ENCODE results near the gene MIDN. TPM values are rescaled to one million over a fixed set of nuclear protein-coding genes. Genes with fewer than 3 reads are reported as not detected.

The MIDN gene
- total RNA-seq, 1 experiment from 2014 or later, result 125 TPM

GRCh38 chr19:1261798-1262622 lies 13.6 kb downstream of the MIDN start:
- no peaks in the 10 kb centered on the region for H3K9me3 Mint-ChIP-seq (ENCODE audit: unreplicated experiment)
- peaks cover 86% of the 10 kb centered on the region for H3K36me3 Mint-ChIP-seq (ENCODE audit: insufficient read depth, unreplicated experiment)
- no peak for TF ChIP-seq CTCF (IDR thresholded peaks at IDR 0.05; ENCODE audit: insufficient read depth in 1 of 2, low read depth in 1 of 2, low read length in 1 of 2, severe bottlenecking in 1 of 2, unreplicated experiment in 1 of 2)
- peak overlapping the region; percentile 98 for H3K27ac Mint-ChIP-seq (ENCODE audit: unreplicated experiment)
- H3K27me3 ChIP-seq (replicated peaks; ENCODE audit: control insufficient read depth, insufficient read depth, low read length), result no peaks in the 10 kb centered on the region
- peak overlapping the region; percentile 78 for H3K4me3 Mint-ChIP-seq (ENCODE audit: unreplicated experiment)
- peaks cover 62% of the 10 kb centered on the region for H3K4me1 ChIP-seq
- ChIA-PET CTCF (interaction anchor here (0.6 to 5.2 kb wide), 2 partner anchors 18 to 150 kb away, joined by 4 to 41 read pairs; no protein-coding TSS in a partner anchor), POLR2A (interaction anchor here (1.8 to 3.1 kb wide), 2 partner anchors 7 to 9 kb away, joined by 8 to 62 read pairs; partner anchors contain the start of gene CIRBP)
- H3K9me3 ChIP-seq, result no peaks in the 10 kb centered on the region
- DNase-seq, result peak in 1 of 2 experiments; percentile 91
- intact Hi-C loops (cut with micrococcal nuclease; ENCODE audit: unreplicated experiment), result no loop called here
- H3K4me1 Mint-ChIP-seq (ENCODE audit: low read depth, unreplicated experiment), result peaks cover 25% of the 10 kb centered on the region
- peak overlapping the region; percentile 65 for H3K4me3 ChIP-seq (ENCODE audit: low read depth, low read length)
- BruUV-seq (replicated peaks), result no TSS peak
- no peaks in the 10 kb centered on the region; the same call in 1 of the 2 replicates for H3K36me3 ChIP-seq (ENCODE audit: control insufficient read depth, insufficient read depth, low read length)
- H3K27me3 Mint-ChIP-seq (ENCODE audit: insufficient read depth, unreplicated experiment), result no peaks in the 10 kb centered on the region

GRCh38 chr19:1262623-1263123 lies 14.3 kb downstream of the MIDN start:
- no TSS peak for BruUV-seq (replicated peaks)
- Mint-ChIP-seq H3K36me3 (ENCODE audit: insufficient read depth, unreplicated experiment) (peaks cover 80% of the 10 kb centered on the region), H3K27ac (ENCODE audit: unreplicated experiment) (peak overlapping the region; percentile 98), H3K4me1 (ENCODE audit: low read depth, unreplicated experiment) (peaks cover 24% of the 10 kb centered on the region), H3K4me3 (ENCODE audit: unreplicated experiment) (peak overlapping the region; percentile 78), H3K9me3 (ENCODE audit: unreplicated experiment) (no peaks in the 10 kb centered on the region), H3K27me3 (ENCODE audit: insufficient read depth, unreplicated experiment) (no peaks in the 10 kb centered on the region)
- Histone ChIP-seq H3K4me1 (peaks cover 66% of the 10 kb centered on the region), H3K4me3 (ENCODE audit: low read depth, low read length) (no peak overlapping the region), H3K9me3 (no peaks in the 10 kb centered on the region), H3K27me3 (replicated peaks; ENCODE audit: control insufficient read depth, insufficient read depth, low read length) (no peaks in the 10 kb centered on the region), H3K36me3 (ENCODE audit: control insufficient read depth, insufficient read depth, low read length) (no peaks in the 10 kb centered on the region; the same call in 1 of the 2 replicates)
- intact Hi-C loops (cut with micrococcal nuclease; ENCODE audit: unreplicated experiment), result no loop called here
- DNase-seq, result peak in 1 of 2 experiments; percentile 89
- TF ChIP-seq CTCF (IDR thresholded peaks at IDR 0.05; ENCODE audit: insufficient read depth in 1 of 2, low read depth in 1 of 2, low read length in 1 of 2, severe bottlenecking in 1 of 2, unreplicated experiment in 1 of 2), result no peak
- ChIA-PET POLR2A (interaction anchor here (1.8 kb wide), 1 partner anchor 10 kb away, joined by 8 read pairs; no protein-coding TSS in a partner anchor), CTCF (interaction anchor here (0.5 to 5.2 kb wide), 3 partner anchors 18 to 198 kb away, joined by 3 to 41 read pairs (median 5); no protein-coding TSS in a partner anchor)

GRCh38 chr19:1263188-1263587 lies 14.8 kb downstream of the MIDN start:
- Histone ChIP-seq H3K9me3 (no peaks in the 10 kb centered on the region), H3K36me3 (ENCODE audit: control insufficient read depth, insufficient read depth, low read length) (no peaks in the 10 kb centered on the region), H3K4me3 (ENCODE audit: low read depth, low read length) (no peak overlapping the region), H3K4me1 (peaks cover 64% of the 10 kb centered on the region), H3K27me3 (replicated peaks; ENCODE audit: control insufficient read depth, insufficient read depth, low read length) (no peaks in the 10 kb centered on the region)
- POLR2A ChIA-PET, result no interaction called here
- CTCF ChIA-PET, result interaction anchor here (0.5 to 5.2 kb wide), 3 partner anchors 19 to 199 kb away, joined by 3 to 41 read pairs (median 5); no protein-coding TSS in a partner anchor
- H3K4me1 Mint-ChIP-seq (ENCODE audit: low read depth, unreplicated experiment), result peaks cover 25% of the 10 kb centered on the region
- TF ChIP-seq CTCF (IDR thresholded peaks at IDR 0.05; ENCODE audit: insufficient read depth in 1 of 2, low read depth in 1 of 2, low read length in 1 of 2, severe bottlenecking in 1 of 2, unreplicated experiment in 1 of 2), result no peak
- H3K36me3 Mint-ChIP-seq (ENCODE audit: insufficient read depth, unreplicated experiment), result peaks cover 75% of the 10 kb centered on the region
- DNase-seq, result no peak
- intact Hi-C loops (cut with micrococcal nuclease; ENCODE audit: unreplicated experiment), result no loop called here
- no peaks in the 10 kb centered on the region for H3K9me3 Mint-ChIP-seq (ENCODE audit: unreplicated experiment)
- no TSS peak for BruUV-seq (replicated peaks)
- no peaks in the 10 kb centered on the region for H3K27me3 Mint-ChIP-seq (ENCODE audit: insufficient read depth, unreplicated experiment)
- H3K4me3 Mint-ChIP-seq (ENCODE audit: unreplicated experiment), result peak overlapping the region; percentile 78
- peak overlapping the region; percentile 98 for H3K27ac Mint-ChIP-seq (ENCODE audit: unreplicated experiment)

Measured in Caco-2 (cell line).